Uterus (tissue), 4 donors: Measurements from ENCODE around the gene KCNQ5. TPM values are rescaled to one million over a fixed set of nuclear protein-coding genes. Genes with fewer than 3 reads are reported as not detected.

ENCODE experiments used
- DNase-seq, 2 donors: peaks; one replicate each; pipeline ENCODE4 v3.0.0-alpha.2; 2019 to 2020
- H3K27ac ChIP-seq, 2 donors: fragments of 200-600 bp; sonication (generic); 1 replicate in 1 of 2; 2 replicates in 1 of 2; pipeline ENCODE4 v1.5.1; 2016 to 2018
- H3K27me3 ChIP-seq, 2 donors: fragments of 200-600 bp; sonication (generic); one replicate each; pipeline ENCODE4 v1.5.1; 2018 to 2019; ENCODE audit warnings: control low read depth in 1 of 2
- H3K36me3 ChIP-seq, 2 donors: fragments of 200-600 bp; sonication (generic); one replicate each; pipeline ENCODE4 v1.5.1; 2019; ENCODE audit warnings: control low read depth in 1 of 2
- H3K4me1 ChIP-seq, 2 donors: fragments of 200-600 bp; sonication (generic); one replicate each; pipeline ENCODE4 v1.5.1; 2018 to 2019; ENCODE audit warnings: control low read depth in 1 of 2
- H3K4me3 ChIP-seq, 2 donors: fragments of 200-600 bp; sonication (generic); 1 replicate in 1 of 2; 2 replicates in 1 of 2; pipeline ENCODE4 v1.5.1; 2018 to 2019; ENCODE audit warnings: mild to moderate bottlenecking in 1 of 2
- H3K9me3 ChIP-seq, 2 donors: fragments of 200-600 bp; sonication (generic); one replicate each; pipeline ENCODE4 v1.5.1; 2019; ENCODE audit warnings: control low read depth in 1 of 2
- POLR2A ChIP-seq, 2 donors: fragments of 450-650 bp; IDR thresholded peaks; one replicate each; pipeline ENCODE4 v1.6.1; 2016; ENCODE audit warnings: antibody characterized with exemption in 2 of 2, mild to moderate bottlenecking in 1 of 2, moderate library complexity in 1 of 2
- intact Hi-C: fragments of 100-400 bp; cut with DNase I; formaldehyde crosslinking; loops from one replicate; pipeline ENCODE4 v1.15.1; 2023; ENCODE audit warnings: low total_unique reads
- total RNA-seq, 4 donors: library from RNA; depleted of rRNA in 3 of 4; stranded (reverse); fragments of >200 nt in 3 of 4; gene quantifications; one replicate each; pipeline versions ENCODE4 v1.1.0 to v1.2.4, GENCODE V29; 2014 to 2023
- TF ChIP-seq, protein P1 (sequence below), 4 experiments: fragments of 200-600 bp in 2 of 4; fragments of 450-650 bp in 2 of 4; sonication (generic) in 2 of 4; IDR thresholded peaks; one replicate each; pipeline ENCODE4 v1.5.1; 2016 to 2019; ENCODE audit warnings: antibody characterized with exemption in 4 of 4, mild to moderate bottlenecking in 2 of 4, moderate library complexity in 1 of 4
- donor health status: DM: yes; HTN: yes; CAD: no.

The KCNQ5 gene
- total RNA-seq, 4 donors from 2014 or later: 0.34 to 2.4 TPM; not detected in 2

DNA sequence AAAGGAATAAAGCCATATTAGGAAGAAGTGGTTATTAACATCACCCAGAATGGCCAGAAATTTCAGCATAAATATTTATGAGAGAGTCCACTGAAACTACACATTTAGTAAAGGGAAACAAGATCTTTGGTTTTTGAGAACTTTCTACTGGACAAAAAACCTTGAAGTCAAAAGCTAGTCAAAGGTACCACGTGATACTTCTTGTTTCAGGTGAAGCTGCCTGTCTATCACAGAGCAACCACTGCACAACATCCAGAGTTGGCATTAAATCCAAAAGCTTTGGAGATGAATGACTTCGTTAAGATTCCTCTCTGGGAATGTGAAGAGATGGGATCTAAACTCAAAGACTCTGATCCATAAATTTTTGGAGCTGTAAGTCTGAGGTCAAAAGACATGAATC is 137.0 kb downstream of the KCNQ5 start:
- no peak overlapping the region for H3K4me3 ChIP-seq
- DNase-seq: no peak
- no peaks in the 10 kb centered on the region for H3K4me1 ChIP-seq
- no peaks in the 10 kb centered on the region for H3K36me3 ChIP-seq
- intact Hi-C loops: no loop called here
- TF ChIP-seq, protein P1, sequence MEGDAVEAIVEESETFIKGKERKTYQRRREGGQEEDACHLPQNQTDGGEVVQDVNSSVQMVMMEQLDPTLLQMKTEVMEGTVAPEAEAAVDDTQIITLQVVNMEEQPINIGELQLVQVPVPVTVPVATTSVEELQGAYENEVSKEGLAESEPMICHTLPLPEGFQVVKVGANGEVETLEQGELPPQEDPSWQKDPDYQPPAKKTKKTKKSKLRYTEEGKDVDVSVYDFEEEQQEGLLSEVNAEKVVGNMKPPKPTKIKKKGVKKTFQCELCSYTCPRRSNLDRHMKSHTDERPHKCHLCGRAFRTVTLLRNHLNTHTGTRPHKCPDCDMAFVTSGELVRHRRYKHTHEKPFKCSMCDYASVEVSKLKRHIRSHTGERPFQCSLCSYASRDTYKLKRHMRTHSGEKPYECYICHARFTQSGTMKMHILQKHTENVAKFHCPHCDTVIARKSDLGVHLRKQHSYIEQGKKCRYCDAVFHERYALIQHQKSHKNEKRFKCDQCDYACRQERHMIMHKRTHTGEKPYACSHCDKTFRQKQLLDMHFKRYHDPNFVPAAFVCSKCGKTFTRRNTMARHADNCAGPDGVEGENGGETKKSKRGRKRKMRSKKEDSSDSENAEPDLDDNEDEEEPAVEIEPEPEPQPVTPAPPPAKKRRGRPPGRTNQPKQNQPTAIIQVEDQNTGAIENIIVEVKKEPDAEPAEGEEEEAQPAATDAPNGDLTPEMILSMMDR (IDR thresholded peaks at IDR 0.05): no peak
- TF ChIP-seq POLR2A (IDR thresholded peaks at IDR 0.05): no peak
- no peak overlapping the region for H3K27ac ChIP-seq
- no peaks in the 10 kb centered on the region for H3K9me3 ChIP-seq
- H3K27me3 ChIP-seq: no peaks in the 10 kb centered on the region

DNA sequence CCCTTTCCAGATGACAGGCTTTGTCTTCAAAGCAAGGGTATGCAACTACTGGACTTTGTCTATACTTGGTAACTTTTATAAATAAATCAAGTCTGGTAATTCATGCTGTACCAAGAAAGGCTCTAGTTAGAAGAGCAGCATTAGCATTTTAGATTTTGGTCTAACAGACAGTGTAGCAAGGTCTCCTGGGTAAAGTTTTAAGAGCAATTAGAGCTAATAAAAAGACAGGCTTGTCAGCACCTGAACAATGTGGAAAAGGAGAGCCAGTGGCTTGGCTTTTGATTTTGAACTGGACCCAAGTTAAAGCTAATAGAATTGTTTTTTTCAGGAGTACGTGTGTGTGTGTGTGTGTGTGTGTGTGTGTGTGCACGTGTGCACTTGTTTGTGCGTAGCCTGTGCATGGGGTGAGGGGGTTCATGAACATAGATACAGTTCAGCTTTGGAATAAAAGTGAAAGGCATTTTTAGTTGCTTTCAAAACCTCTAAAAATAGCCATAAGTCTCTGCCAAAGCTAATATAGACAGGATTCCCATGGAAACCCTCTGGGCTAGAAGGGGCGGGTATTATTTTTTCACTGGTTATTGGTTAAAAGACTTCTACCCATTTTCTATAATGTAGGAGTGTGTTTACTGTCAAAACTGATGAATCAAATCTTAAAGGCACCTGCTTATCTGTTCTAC is 138.4 kb downstream of the KCNQ5 start:
- Histone ChIP-seq H3K4me1 (no peaks in the 10 kb centered on the region), H3K27me3 (no peaks in the 10 kb centered on the region), H3K36me3 (no peaks in the 10 kb centered on the region), H3K9me3 (no peaks in the 10 kb centered on the region), H3K27ac (no peak overlapping the region), H3K4me3 (no peak overlapping the region)
- intact Hi-C loops: no loop called here
- TF ChIP-seq, protein P1 (IDR thresholded peaks at IDR 0.05): no peak
- no peak for TF ChIP-seq POLR2A (IDR thresholded peaks at IDR 0.05)
- DNase-seq: no peak

DNA sequence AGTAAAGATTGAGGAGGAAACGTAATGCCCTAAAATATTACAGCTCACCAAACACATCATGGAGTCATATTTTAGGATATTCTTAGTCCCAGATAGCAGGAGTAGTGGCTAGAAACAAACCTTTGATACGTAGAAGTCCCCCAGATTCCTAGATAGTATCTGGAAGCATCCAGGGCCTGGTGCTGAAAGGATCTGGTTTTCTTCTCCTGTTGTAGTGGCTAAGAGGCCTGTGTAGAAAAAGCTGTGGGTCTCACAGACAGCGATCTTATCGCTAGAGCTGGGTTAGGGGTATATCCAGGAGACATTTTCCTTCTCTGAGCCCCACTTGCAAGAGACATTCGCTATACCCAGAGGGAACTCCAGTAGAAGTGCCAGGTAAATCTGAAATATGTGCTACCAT is 139.9 kb downstream of the KCNQ5 start:
- H3K36me3 ChIP-seq: no peaks in the 10 kb centered on the region
- intact Hi-C loops: no loop called here

DNA sequence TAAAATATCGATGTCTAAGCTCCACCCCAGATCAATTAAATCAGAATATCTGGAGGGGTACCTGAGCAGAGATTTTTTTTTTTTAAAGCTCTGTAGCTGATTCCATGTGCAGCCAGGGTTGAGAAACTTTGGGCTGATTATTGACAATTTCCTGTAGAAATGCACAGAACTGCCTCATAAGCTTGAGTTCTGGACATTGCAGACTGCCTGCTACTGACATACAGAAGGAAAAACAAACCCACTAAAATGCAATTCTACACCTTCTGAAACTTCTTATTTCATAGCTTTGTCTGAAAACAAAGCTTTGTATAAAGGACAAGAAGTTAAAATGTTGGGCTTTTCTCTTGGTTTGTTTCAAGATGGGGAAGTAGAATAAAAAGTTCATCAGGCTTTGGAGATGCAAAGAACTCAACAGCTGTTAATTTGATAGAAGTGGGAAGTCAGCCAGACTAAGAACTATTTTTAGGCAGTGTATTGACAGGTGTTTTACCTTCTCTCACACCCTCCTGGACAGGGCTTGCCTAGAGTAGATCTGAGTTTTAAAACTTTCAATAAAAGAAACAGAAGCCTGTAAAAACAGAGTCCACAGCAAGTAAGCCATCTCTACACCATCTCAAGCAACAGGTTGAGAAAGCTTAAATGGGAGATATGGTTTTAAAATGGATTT is 147.7 kb downstream of the KCNQ5 start:
- DNase-seq: no peak
- H3K4me3 ChIP-seq: no peak overlapping the region
- H3K4me1 ChIP-seq: no peaks in the 10 kb centered on the region
- H3K36me3 ChIP-seq: no peaks in the 10 kb centered on the region
- intact Hi-C loops: no loop called here
- TF ChIP-seq, protein P1 (IDR thresholded peaks at IDR 0.05): no peak
- no peak for TF ChIP-seq POLR2A (IDR thresholded peaks at IDR 0.05)
- H3K27ac ChIP-seq: no peak overlapping the region
- no peaks in the 10 kb centered on the region for H3K9me3 ChIP-seq
- no peaks in the 10 kb centered on the region for H3K27me3 ChIP-seq

More for the DNA sequence above, 139.9 kb downstream of the KCNQ5 start:
- DNase-seq: no peak
- Histone ChIP-seq H3K4me3 (no peak overlapping the region), H3K27me3 (no peaks in the 10 kb centered on the region), H3K27ac (no peak overlapping the region), H3K9me3 (no peaks in the 10 kb centered on the region), H3K4me1 (no peaks in the 10 kb centered on the region)
- TF ChIP-seq POLR2A (IDR thresholded peaks at IDR 0.05): no peak
- TF ChIP-seq, protein P1 (IDR thresholded peaks at IDR 0.05): no peak

DNA sequence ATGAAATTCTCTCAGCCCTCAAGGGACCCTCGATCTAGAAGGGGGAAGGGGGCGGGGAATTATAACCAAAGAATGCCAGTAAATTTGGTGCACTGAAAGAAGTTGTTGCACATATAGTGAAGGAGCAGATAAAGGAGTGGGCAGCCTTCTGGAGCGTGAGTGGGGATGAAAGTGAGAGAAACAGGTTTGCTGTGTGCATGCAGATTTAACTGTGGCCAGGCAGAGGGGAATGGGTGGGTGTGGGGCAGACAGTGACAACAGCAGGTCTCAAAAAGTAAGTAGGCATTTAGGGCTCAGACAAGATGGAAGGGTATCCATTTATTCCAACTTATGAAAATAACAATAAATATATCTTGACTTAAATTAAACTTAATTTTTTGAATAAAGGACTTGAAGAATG is 149.1 kb downstream of the KCNQ5 start:
- no peak for DNase-seq
- H3K4me3 ChIP-seq: no peak overlapping the region
- no peak for TF ChIP-seq POLR2A (IDR thresholded peaks at IDR 0.05)
- TF ChIP-seq, protein P1 (IDR thresholded peaks at IDR 0.05): no peak
- no peak overlapping the region for H3K27ac ChIP-seq
- H3K36me3 ChIP-seq: no peaks in the 10 kb centered on the region
- H3K27me3 ChIP-seq: no peaks in the 10 kb centered on the region
- no peaks in the 10 kb centered on the region for H3K9me3 ChIP-seq
- intact Hi-C loops: no loop called here
- H3K4me1 ChIP-seq: no peaks in the 10 kb centered on the region
